ENCODE results near the gene EPC2. TPM values are rescaled to one million over a fixed set of nuclear protein-coding genes. Genes with fewer than 3 reads are reported as not detected.

EPC2 gene
- total RNA-seq, 6 experiments from 2014 or later = 7.7 to 13.3 (median 8.8) TPM

- Histone ChIP-seq H3K27me3 (no peaks in the 10 kb centered on the region), H3K27ac (no peak overlapping the region), H3K4me1 (no peaks in the 10 kb centered on the region), H3K4me3 (no peak overlapping the region), H3K9me3 (peaks cover 0 to 8% (median 0%) of the 10 kb centered on the region in 4 donors), H3K36me3 (no peaks in the 10 kb centered on the region)
- ATAC-seq (no peak), DNase-seq (no peak)
- intact Hi-C loops (cut with DNase I) = no loop called here
- 89% methylated on average over 2 of the region's 2 CpGs for WGBS (ENCODE audit: insufficient coverage, low coverage, low lambda C conversion rate, missing lambda C conversion rate)
- TF ChIP-seq POLR2A (IDR thresholded peaks at IDR 0.05) = no peak
- TF ChIP-seq, protein P1, sequence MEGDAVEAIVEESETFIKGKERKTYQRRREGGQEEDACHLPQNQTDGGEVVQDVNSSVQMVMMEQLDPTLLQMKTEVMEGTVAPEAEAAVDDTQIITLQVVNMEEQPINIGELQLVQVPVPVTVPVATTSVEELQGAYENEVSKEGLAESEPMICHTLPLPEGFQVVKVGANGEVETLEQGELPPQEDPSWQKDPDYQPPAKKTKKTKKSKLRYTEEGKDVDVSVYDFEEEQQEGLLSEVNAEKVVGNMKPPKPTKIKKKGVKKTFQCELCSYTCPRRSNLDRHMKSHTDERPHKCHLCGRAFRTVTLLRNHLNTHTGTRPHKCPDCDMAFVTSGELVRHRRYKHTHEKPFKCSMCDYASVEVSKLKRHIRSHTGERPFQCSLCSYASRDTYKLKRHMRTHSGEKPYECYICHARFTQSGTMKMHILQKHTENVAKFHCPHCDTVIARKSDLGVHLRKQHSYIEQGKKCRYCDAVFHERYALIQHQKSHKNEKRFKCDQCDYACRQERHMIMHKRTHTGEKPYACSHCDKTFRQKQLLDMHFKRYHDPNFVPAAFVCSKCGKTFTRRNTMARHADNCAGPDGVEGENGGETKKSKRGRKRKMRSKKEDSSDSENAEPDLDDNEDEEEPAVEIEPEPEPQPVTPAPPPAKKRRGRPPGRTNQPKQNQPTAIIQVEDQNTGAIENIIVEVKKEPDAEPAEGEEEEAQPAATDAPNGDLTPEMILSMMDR (IDR thresholded peaks at IDR 0.05) = no peak
These were observed 52.4 kb downstream of the EPC2 start for GRCh38 chr2:148696985-148697384.

GRCh38 chr2:148699830-148700229 is 55.3 kb downstream of the EPC2 start:
- intact Hi-C loops (cut with DNase I) = no loop called here
- TF ChIP-seq, protein P1 (IDR thresholded peaks at IDR 0.05) = no peak
- TF ChIP-seq POLR2A (IDR thresholded peaks at IDR 0.05) = no peak
- no peaks in the 10 kb centered on the region for H3K4me1 ChIP-seq
- H3K27me3 ChIP-seq = no peaks in the 10 kb centered on the region
- peaks cover 0 to 8% (median 0%) of the 10 kb centered on the region in 4 donors for H3K9me3 ChIP-seq
- H3K36me3 ChIP-seq = no peaks in the 10 kb centered on the region
- DNase-seq (no peak), ATAC-seq (no peak)
- H3K27ac ChIP-seq = no peak overlapping the region
- WGBS (ENCODE audit: insufficient coverage, low coverage, low lambda C conversion rate, missing lambda C conversion rate) = 81% methylated on average over 4 of the region's 4 CpGs
- H3K4me3 ChIP-seq = no peak overlapping the region

DNA sequence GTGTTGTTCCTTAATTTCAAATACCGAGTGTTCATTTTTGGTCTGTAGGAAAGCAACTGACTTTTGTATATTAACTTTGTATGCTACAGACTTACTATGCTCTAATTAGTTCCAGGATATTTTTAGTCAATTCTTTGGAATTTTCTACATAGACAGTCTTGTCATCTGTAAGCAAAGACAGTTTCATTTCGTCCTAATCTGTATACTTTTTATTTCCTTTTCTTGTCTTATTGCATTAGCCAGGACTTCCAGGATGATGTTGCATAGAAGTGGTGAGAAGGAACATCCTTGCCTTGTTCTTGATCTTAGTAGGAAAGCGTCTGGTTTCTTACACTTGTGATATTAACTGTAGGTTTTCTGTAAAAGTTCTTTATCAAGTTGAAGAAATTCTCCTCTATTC is 56.5 kb downstream of the EPC2 start:
- no peak for DNase-seq
- Histone ChIP-seq H3K4me1 (no peaks in the 10 kb centered on the region), H3K27ac (no peak overlapping the region), H3K4me3 (no peak overlapping the region), H3K27me3 (no peaks in the 10 kb centered on the region), H3K36me3 (peaks cover 0 to 3% (median 0%) of the 10 kb centered on the region in 4 donors), H3K9me3 (peaks cover 0 to 8% (median 0%) of the 10 kb centered on the region in 4 donors)
- no peak for ATAC-seq
- TF ChIP-seq, protein P1 (IDR thresholded peaks at IDR 0.05) = no peak
- TF ChIP-seq POLR2A (IDR thresholded peaks at IDR 0.05) = no peak
- intact Hi-C loops (cut with DNase I) = no loop called here
- 98% methylated on average over 3 of the region's 3 CpGs for WGBS (ENCODE audit: insufficient coverage, low coverage, low lambda C conversion rate, missing lambda C conversion rate)

DNA sequence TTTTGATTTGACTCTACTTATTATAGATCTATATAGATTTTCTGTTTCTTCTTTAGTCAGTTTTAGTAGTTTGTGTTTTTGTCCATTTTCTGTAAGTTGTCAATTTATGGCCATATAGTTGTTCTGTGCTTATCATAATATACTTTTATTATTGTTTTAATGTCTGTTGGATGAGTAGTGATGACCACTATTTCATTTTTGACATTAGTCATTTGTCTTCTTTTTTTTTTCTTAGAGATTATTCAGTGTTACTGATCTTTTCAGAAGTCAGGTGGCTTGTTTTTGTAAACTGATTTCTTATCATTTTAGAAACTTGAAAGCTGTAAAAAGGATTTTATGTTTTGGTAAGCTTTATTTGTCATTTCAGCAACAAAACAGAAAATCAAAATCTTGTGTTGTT is 57.3 kb downstream of the EPC2 start:
- H3K36me3 ChIP-seq = peaks cover 0 to 3% (median 0%) of the 10 kb centered on the region in 4 donors
- H3K27ac ChIP-seq = no peak overlapping the region
- no peak overlapping the region for H3K4me3 ChIP-seq
- ATAC-seq (no peak), DNase-seq (no peak)
- intact Hi-C loops (cut with DNase I) = no loop called here
- no peak for TF ChIP-seq POLR2A (IDR thresholded peaks at IDR 0.05)
- TF ChIP-seq, protein P1 (IDR thresholded peaks at IDR 0.05) = no peak
- H3K4me1 ChIP-seq = no peaks in the 10 kb centered on the region
- H3K27me3 ChIP-seq = no peaks in the 10 kb centered on the region
- peaks cover 0 to 8% (median 0%) of the 10 kb centered on the region in 4 donors for H3K9me3 ChIP-seq

DNA sequence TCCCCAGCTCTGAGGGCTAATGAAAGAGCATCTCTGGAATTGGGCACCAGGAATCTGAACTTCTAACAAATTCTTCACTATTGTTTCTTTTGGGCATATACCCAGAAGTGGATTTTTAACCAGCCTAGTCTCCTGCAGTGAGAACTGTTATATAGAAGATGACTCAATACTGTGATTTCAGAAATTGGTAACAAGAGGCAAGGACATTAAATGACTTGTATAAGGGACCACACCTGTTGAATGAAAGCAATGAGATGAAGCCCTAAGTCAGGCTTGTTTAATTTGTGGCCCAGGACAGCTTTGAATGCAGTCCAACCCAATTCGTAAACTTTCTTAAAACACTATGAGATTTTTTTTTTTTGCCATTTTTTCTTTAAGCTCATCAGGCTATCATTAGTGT is 57.9 kb downstream of the EPC2 start:
- no peak for DNase-seq
- intact Hi-C loops (cut with DNase I) = no loop called here
- Histone ChIP-seq H3K9me3 (peaks cover 0 to 8% (median 0%) of the 10 kb centered on the region in 4 donors), H3K4me1 (no peaks in the 10 kb centered on the region), H3K36me3 (peaks cover 0 to 3% (median 0%) of the 10 kb centered on the region in 4 donors), H3K27me3 (no peaks in the 10 kb centered on the region), H3K4me3 (no peak overlapping the region), H3K27ac (no peak overlapping the region)
- no peak for ATAC-seq
- TF ChIP-seq POLR2A (IDR thresholded peaks at IDR 0.05) = no peak
- TF ChIP-seq, protein P1 (IDR thresholded peaks at IDR 0.05) = no peak
- WGBS (ENCODE audit: insufficient coverage, low coverage, low lambda C conversion rate, missing lambda C conversion rate) = 100% methylated on average over 1 of the region's 1 CpG
